Uterus (tissue), 2 donors: ENCODE data around the gene BCAT1.
"Not testable (repeated sequence)": the region's sequence is repeated elsewhere in the genome, so short reads cannot be mapped to it uniquely, and the experiment has no call there.

Source experiments
- POLR2A ChIP-seq, 2 donors: fragments of 450-650 bp; IDR thresholded peaks; one replicate each; pipeline ENCODE4 v1.6.1; 2016; ENCODE audit warnings: antibody characterized with exemption in 2 of 2, mild to moderate bottlenecking in 1 of 2, moderate library complexity in 1 of 2
- TF ChIP-seq, protein P1 (sequence below), 4 experiments: fragments of 200-600 bp in 2 of 4; fragments of 450-650 bp in 2 of 4; sonication (generic) in 2 of 4; IDR thresholded peaks; one replicate each; pipeline ENCODE4 v1.5.1; 2016 to 2019; ENCODE audit warnings: antibody characterized with exemption in 4 of 4, mild to moderate bottlenecking in 2 of 4, moderate library complexity in 1 of 4

DNA sequence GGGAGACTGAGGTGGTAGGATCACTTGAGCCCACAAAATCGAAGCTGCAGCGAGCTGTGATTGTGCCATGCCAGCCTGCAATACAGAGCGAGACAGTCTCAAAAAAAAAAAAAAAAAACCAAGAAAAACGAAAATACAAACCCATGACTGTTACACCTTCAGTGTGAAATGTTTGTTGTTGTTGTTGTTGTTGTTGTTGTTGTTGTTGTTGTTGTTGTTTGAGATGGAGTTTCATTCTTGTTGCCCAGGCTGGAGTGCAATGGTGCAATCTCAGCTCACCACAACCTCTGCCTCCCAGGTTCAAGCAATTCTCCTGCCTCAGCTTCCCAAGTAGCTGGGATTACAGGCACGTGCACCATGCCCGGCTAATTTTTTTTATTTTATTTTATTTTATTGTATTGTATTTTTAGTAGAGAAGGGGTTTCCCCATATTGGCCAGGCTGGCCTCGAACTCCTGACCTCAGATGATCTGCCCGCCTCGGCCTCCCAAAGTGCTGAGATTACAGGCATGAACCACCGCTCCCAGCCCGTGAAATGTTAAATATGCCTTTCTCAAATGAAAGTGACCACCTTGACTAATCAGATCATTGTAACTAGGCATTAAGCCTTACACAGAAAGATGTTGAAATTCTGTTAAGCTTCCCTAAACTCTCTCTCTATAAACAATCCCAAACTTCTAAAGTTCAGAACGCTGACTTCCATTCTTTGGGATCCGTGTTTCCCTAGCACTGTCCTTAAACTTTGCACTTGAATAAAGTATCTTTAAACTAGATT, 20.2 kb downstream of the BCAT1 start:
- TF ChIP-seq, protein P1, sequence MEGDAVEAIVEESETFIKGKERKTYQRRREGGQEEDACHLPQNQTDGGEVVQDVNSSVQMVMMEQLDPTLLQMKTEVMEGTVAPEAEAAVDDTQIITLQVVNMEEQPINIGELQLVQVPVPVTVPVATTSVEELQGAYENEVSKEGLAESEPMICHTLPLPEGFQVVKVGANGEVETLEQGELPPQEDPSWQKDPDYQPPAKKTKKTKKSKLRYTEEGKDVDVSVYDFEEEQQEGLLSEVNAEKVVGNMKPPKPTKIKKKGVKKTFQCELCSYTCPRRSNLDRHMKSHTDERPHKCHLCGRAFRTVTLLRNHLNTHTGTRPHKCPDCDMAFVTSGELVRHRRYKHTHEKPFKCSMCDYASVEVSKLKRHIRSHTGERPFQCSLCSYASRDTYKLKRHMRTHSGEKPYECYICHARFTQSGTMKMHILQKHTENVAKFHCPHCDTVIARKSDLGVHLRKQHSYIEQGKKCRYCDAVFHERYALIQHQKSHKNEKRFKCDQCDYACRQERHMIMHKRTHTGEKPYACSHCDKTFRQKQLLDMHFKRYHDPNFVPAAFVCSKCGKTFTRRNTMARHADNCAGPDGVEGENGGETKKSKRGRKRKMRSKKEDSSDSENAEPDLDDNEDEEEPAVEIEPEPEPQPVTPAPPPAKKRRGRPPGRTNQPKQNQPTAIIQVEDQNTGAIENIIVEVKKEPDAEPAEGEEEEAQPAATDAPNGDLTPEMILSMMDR (IDR thresholded peaks at IDR 0.05), result not testable (repeated sequence)
- not testable (repeated sequence) for TF ChIP-seq POLR2A (IDR thresholded peaks at IDR 0.05)
